B cell (primary cell): Measurements from ENCODE around the gene ISOC2.

Source experiments
- CTCF ChIP-seq: fragments of 200-600 bp; IDR thresholded peaks from one replicate; pipeline ENCODE4 v1.8.0; 2022; ENCODE audit warnings: antibody characterized with exemption, mild to moderate bottlenecking
- EZH2 ChIP-seq: IDR thresholded peaks from 2 replicates; pipeline ENCODE4 v1.6.1; 2012; ENCODE audit warnings: borderline replicate concordance, low read depth, mild to moderate bottlenecking, moderate library complexity, low read length; ENCODE audit not compliant: insufficient read depth, poor library complexity, severe bottlenecking

GRCh38 chr19:55423225-55424005 lies 38.0 kb downstream of the ISOC2 start:
- no peak for TF ChIP-seq CTCF
- no peak for TF ChIP-seq EZH2
